ENCODE data around the gene HOOK2. TPM values are rescaled to one million over a fixed set of nuclear protein-coding genes. Genes with fewer than 3 reads are reported as not detected.
A peak's percentile ranks its signal among the peaks of the same experiment; 100 is the strongest.

Gene HOOK2
- total and polyA plus RNA-seq, 4 experiments from 2014 or later, result 2.6 to 24.2 (median 13.3) TPM

DNA sequence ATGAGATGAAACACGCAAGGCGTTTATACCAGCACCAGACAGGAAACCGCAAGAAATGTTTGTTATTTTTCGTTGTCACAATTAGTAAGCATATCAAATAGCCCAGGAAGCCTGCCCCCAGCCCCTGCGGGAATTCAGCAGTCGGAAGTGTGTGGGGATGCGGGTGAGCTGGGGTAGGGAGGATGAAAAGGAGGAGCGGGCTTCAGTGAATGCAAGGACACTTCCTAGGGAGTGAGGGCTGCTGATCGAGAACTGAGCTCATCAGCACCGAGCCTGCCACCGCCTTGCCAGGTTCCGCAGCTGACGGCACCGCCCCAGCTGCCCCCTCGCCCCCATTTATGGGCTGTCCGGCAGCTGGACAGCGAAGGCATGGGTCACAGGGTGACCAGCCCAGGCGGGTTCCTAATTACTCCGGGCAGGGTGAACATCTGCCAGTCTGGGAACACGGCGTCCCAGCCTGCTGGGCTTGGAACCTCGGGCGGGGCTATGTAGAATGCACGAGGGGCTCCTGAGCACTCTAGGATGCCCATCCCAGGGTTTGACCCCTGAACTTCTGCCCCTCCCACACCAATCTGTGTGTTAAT is 25.3 kb downstream of the HOOK2 start:
- peak overlapping the region in 5 of 7 donors; percentile 63 to 82 (median 68) for H3K27ac Mint-ChIP-seq
- Histone ChIP-seq H3K27me3 (ENCODE audit: insufficient read depth, low read length) (no peaks in the 10 kb centered on the region), H3K36me3 (ENCODE audit: insufficient read depth, low read length) (peaks cover 20% of the 10 kb centered on the region), H3K4me3 (ENCODE audit: low read length in 2 of 2) (no peak overlapping the region), H3K27ac (ENCODE audit: low read depth, low read length) (no peak overlapping the region), H3K4me1 (ENCODE audit: insufficient read depth, low read length) (no peaks in the 10 kb centered on the region), H3K9me3 (ENCODE audit: control insufficient read depth in 1 of 2, low read length in 2 of 2) (no peaks in the 10 kb centered on the region)
- H3K4me1 Mint-ChIP-seq, result peaks cover 3 to 9% (median 6%) of the 10 kb centered on the region in 4 donors
- peaks cover 1 to 13% of the 10 kb centered on the region in 2 donors for H3K27me3 Mint-ChIP-seq
- ChIA-PET CTCF (ENCODE audit: partially characterized antibody) (interaction anchor here (1.1 to 3.9 kb wide), 3 partner anchors 10 to 17 kb away, joined by 3 to 15 read pairs (median 3); no protein-coding TSS in a partner anchor), POLR2A (ENCODE audit: partially characterized antibody) (interaction anchor here (2.0 kb wide), 1 partner anchor 13 kb away, joined by 6 read pairs; the partner anchor contains the start of gene GET3)
- H3K9me3 Mint-ChIP-seq, result peaks cover 0 to 8% (median 5%) of the 10 kb centered on the region in 8 donors
- peaks cover 26 to 28% of the 10 kb centered on the region in 2 donors for H3K36me3 Mint-ChIP-seq
- intact Hi-C loops (cut with micrococcal nuclease), result no loop called here
- no peak for DNase-seq
- peak overlapping the region in 2 of 8 donors; percentile 35 to 55 for H3K4me3 Mint-ChIP-seq

DNA sequence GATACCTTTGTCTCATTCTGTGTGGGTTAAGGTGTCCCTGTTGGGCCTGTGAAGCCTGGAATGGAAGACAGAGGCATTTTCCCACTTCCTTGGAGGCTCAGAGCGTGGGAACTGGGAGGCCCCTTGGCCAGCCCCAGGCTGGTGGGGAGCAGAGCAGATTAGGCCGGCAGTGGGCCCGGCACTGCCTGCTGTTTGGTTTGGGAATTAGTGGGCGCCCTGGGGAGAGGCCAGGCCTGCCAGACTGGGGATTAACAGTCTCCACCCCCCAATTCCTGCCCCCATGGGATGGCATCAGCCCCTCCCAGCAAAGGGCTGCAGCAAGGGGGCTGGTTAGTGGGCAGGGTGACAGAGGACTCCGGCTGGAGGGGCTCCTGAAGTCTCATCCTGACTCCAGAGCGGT is 26.9 kb downstream of the HOOK2 start:
- Mint-ChIP-seq H3K36me3 (peaks cover 30 to 34% of the 10 kb centered on the region in 2 donors), H3K4me1 (peaks cover 3 to 9% (median 6%) of the 10 kb centered on the region in 4 donors), H3K27ac (no peak overlapping the region), H3K9me3 (peaks cover 0 to 8% (median 5%) of the 10 kb centered on the region in 8 donors), H3K27me3 (peaks cover 1 to 10% of the 10 kb centered on the region in 2 donors), H3K4me3 (no peak overlapping the region)
- Histone ChIP-seq H3K4me3 (ENCODE audit: low read length in 2 of 2) (no peak overlapping the region), H3K27me3 (ENCODE audit: insufficient read depth, low read length) (no peaks in the 10 kb centered on the region), H3K27ac (ENCODE audit: low read depth, low read length) (no peak overlapping the region), H3K4me1 (ENCODE audit: insufficient read depth, low read length) (no peaks in the 10 kb centered on the region), H3K36me3 (ENCODE audit: insufficient read depth, low read length) (peaks cover 26% of the 10 kb centered on the region), H3K9me3 (ENCODE audit: control insufficient read depth in 1 of 2, low read length in 2 of 2) (no peaks in the 10 kb centered on the region)
- no peak for DNase-seq
- ChIA-PET POLR2A (ENCODE audit: partially characterized antibody) (interaction anchor here (2.0 kb wide), 1 partner anchor 11 kb away, joined by 6 read pairs; the partner anchor contains the start of gene GET3), CTCF (ENCODE audit: partially characterized antibody) (interaction anchor here (1.1 to 3.9 kb wide), 3 partner anchors 10 to 14 kb away, joined by 3 to 15 read pairs (median 9); no protein-coding TSS in a partner anchor)
- intact Hi-C loops (cut with micrococcal nuclease), result no loop called here

DNA sequence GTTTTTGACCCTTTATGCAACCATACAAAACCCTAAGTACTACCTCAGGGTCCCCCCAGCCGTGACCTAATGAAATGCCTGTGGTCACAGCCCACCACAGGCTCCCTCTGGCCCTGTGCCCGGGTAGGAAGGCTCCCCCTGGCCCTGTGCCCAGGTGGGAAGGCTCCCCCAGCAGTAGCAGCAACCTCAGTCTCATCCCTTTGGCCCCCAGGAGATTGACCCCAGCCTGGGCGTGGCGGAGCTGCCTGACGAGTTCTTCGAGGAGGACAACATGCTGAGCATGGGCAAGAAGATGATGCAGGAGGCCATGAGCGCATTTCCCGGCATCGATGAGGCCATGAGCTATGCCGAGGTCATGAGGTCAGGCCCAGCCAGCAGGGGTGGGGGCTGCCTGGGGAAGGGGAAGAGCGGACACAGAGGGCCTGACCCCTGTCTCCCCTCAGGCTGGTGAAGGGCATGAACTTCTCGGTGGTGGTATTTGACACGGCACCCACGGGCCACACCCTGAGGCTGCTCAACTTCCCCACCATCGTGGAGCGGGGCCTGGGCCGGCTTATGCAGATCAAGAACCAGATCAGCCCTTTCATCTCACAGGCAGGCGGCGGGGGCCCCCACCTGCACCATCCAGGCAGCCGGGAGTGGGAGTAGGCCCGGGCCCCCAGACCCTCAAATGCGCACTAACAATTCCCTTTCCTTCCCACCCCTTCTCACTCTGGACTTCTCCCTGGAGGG is 30.0 kb downstream of the HOOK2 start:
- H3K36me3 ChIP-seq (ENCODE audit: insufficient read depth, low read length), result peaks cover 26% of the 10 kb centered on the region
- no peak overlapping the region for H3K4me3 ChIP-seq (ENCODE audit: low read length in 2 of 2)
- ChIA-PET CTCF (ENCODE audit: partially characterized antibody) (interaction anchor here (1.2 kb wide), 1 partner anchor 18 kb away, joined by 3 read pairs; no protein-coding TSS in a partner anchor), POLR2A (ENCODE audit: partially characterized antibody) (no interaction called here)
- peaks cover 4 to 7% (median 6%) of the 10 kb centered on the region in 4 donors for H3K4me1 Mint-ChIP-seq
- H3K27ac ChIP-seq (ENCODE audit: low read depth, low read length), result no peak overlapping the region
- peak overlapping the region in 1 of 8 donors; percentile 48 for H3K4me3 Mint-ChIP-seq
- no peak overlapping the region for H3K27ac Mint-ChIP-seq
- no peaks in the 10 kb centered on the region for H3K27me3 ChIP-seq (ENCODE audit: insufficient read depth, low read length)
- peaks cover 0 to 8% (median 5%) of the 10 kb centered on the region in 8 donors for H3K9me3 Mint-ChIP-seq
- DNase-seq, result no peak
- no peaks in the 10 kb centered on the region for H3K4me1 ChIP-seq (ENCODE audit: insufficient read depth, low read length)
- no peaks in the 10 kb centered on the region for H3K27me3 Mint-ChIP-seq
- no peaks in the 10 kb centered on the region for H3K9me3 ChIP-seq (ENCODE audit: control insufficient read depth in 1 of 2, low read length in 2 of 2)
- intact Hi-C loops (cut with micrococcal nuclease), result no loop called here
- H3K36me3 Mint-ChIP-seq, result peaks cover 43 to 47% of the 10 kb centered on the region in 2 donors

DNA sequence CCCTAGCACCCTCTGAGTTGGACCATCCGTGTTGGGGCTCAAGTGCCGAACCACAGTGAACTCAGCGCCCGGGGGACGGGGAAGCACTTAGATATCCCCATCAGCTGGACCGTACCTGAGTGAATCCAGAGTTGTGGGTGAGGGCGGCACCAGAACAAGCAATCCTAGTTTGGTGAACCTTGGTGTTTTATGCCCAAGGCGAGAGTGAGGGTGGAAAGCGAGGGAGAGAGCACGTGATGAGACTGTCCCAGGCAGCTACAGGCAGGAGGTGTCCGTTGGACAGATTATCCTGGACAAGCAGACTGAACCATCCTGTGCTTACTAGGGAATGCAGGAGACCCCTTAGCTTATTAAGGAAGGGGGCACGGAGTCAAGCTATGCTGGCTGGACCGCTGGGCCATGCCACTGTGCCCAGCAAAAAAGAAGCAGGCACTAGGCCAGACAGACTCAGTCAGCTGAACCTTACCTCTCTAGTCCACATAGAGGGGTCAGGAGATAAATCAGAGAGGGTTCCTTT is 37.5 kb downstream of the HOOK2 start:
- Histone ChIP-seq H3K9me3 (ENCODE audit: control insufficient read depth in 1 of 2, low read length in 2 of 2) (no peaks in the 10 kb centered on the region), H3K4me1 (ENCODE audit: insufficient read depth, low read length) (peaks cover 33% of the 10 kb centered on the region), H3K4me3 (ENCODE audit: low read length in 2 of 2) (peak overlapping the region; percentile 77 to 80), H3K27ac (ENCODE audit: low read depth, low read length) (peak overlapping the region; percentile 87), H3K36me3 (ENCODE audit: insufficient read depth, low read length) (no peaks in the 10 kb centered on the region), H3K27me3 (ENCODE audit: insufficient read depth, low read length) (no peaks in the 10 kb centered on the region)
- no peak for DNase-seq
- peaks cover 17 to 40% of the 10 kb centered on the region in 2 donors for H3K36me3 Mint-ChIP-seq
- peak overlapping the region; percentile 98 to 100 (median 99) for H3K4me3 Mint-ChIP-seq
- H3K27me3 Mint-ChIP-seq, result peaks cover 0 to 2% of the 10 kb centered on the region in 2 donors
- H3K27ac Mint-ChIP-seq, result peak overlapping the region; percentile 94 to 98 (median 97)
- ChIA-PET CTCF (ENCODE audit: partially characterized antibody) (interaction anchor here (0.8 to 6.7 kb wide), 7 partner anchors 15 to 110 kb away, joined by 3 to 49 read pairs (median 3); partner anchors contain the start of gene TNPO2), POLR2A (ENCODE audit: partially characterized antibody) (interaction anchor here (0.9 to 7.7 kb wide), 11 partner anchors 9 to 71 kb away, joined by 3 to 77 read pairs (median 4); partner anchors contain the start of genes DHPS, FBXW9, JUNB and MAN2B1)
- peaks cover 23 to 43% (median 31%) of the 10 kb centered on the region in 4 donors for H3K4me1 Mint-ChIP-seq
- peaks cover 0 to 5% (median 0%) of the 10 kb centered on the region in 8 donors for H3K9me3 Mint-ChIP-seq
- intact Hi-C loops (cut with micrococcal nuclease), result loop anchor here (1.0 to 10.0 kb wide), 3 partner anchors 57 to 197 kb away; partner anchors contain the start of genes CALR, DHPS and FARSA

DNA sequence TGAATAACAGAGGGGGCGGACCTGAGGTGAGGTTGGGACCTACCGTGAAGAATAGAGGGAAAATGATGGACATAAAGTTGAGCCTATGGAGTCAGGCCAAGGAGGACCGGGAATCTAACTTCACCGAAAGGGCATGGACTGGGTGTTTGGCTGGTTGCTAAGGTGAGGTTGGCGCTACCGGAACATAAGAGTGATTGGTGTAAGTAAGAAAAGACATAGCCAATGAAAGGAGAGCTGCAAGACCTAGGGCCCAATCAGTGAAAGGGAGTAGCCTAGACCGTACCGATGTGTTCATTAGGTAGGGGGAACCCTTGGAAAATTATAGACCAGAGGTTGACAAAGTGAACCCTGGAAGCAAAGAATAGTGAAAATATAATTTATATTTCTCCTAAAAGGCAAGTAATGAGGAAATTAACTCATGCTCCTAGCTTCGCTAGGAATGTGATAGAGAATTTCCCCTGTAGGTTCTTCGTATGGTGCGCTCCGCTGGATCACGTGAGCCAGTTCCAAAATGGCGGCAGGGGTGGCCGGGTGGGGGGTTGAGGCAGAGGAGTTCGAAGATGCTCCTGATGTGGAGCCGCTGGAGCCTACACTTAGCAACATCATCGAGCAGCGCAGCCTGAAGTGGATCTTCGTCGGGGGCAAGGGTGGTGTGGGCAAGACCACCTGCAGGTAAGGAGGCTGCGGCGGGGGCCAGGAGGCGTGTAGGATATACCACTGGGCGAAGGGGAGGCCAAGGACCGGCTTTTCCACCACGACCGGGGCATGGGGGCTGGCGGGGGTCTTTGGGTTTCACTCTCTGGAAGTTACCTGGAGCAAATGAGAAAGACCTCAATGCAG is 38.1 kb downstream of the HOOK2 start, which contains the start of gene GET3:
GET3 (plus strand) TSS at position 503 of the 840 bp plus-strand sequence; CDS start at position 512, 9 bp downstream.
- Histone ChIP-seq H3K9me3 (ENCODE audit: control insufficient read depth in 1 of 2, low read length in 2 of 2) (no peaks in the 10 kb centered on the region), H3K27me3 (ENCODE audit: insufficient read depth, low read length) (no peaks in the 10 kb centered on the region), H3K4me3 (ENCODE audit: low read length in 2 of 2) (peak within 1 kb of the TSS; percentile 77 to 80), H3K36me3 (ENCODE audit: insufficient read depth, low read length) (peaks cover under 1% of the 10 kb centered on the region), H3K27ac (ENCODE audit: low read depth, low read length) (peak within 1 kb of the TSS; percentile 87), H3K4me1 (ENCODE audit: insufficient read depth, low read length) (peaks cover 40% of the 10 kb centered on the region)
- H3K27me3 Mint-ChIP-seq, result peaks cover 0 to 2% of the 10 kb centered on the region in 2 donors
- peaks cover 0 to 5% (median 0%) of the 10 kb centered on the region in 8 donors for H3K9me3 Mint-ChIP-seq
- H3K4me3 Mint-ChIP-seq, result peak within 1 kb of the TSS; percentile 98 to 100 (median 99)
- intact Hi-C loops (cut with micrococcal nuclease), result loop anchor here (1.0 to 10.0 kb wide), 3 partner anchors 56 to 198 kb away; partner anchors contain the start of genes CALR, DHPS and FARSA
- POLR2A ChIA-PET (ENCODE audit: partially characterized antibody), result interaction anchor here (0.8 to 7.7 kb wide), 21 partner anchors 10 to 185 kb away, joined by 3 to 77 read pairs (median 4); partner anchors contain the start of genes DHPS, FBXW9, GCDH and JUNB
- peak; percentile 87 to 91 (median 89) for DNase-seq
- CTCF ChIA-PET (ENCODE audit: partially characterized antibody), result interaction anchor here (0.6 to 6.7 kb wide), 10 partner anchors 14 to 123 kb away, joined by 3 to 49 read pairs (median 3); partner anchors contain the start of gene TNPO2
- peaks cover 16 to 39% of the 10 kb centered on the region in 2 donors for H3K36me3 Mint-ChIP-seq
- H3K4me1 Mint-ChIP-seq, result peaks cover 25 to 50% (median 36%) of the 10 kb centered on the region in 4 donors
- H3K27ac Mint-ChIP-seq, result peak within 1 kb of the TSS; percentile 94 to 98 (median 97)

Measured in CD4-positive, alpha-beta memory T cell (primary cell).